Stimulated activated CD8-positive, alpha-beta memory T cell treated with anti-CD3 and anti-CD28 coated beads, Interleukin-7, amount 100 ng/mL, for 4 hours (primary cell): ENCODE results near the gene BPIFB3.

Source experiments
- DNase-seq, 2 donors: peaks; one replicate each; pipeline ENCODE4 v3.0.0-alpha.2; 2020; ENCODE audit warnings: low read depth in 2 of 2

Gene BPIFB3

DNA sequence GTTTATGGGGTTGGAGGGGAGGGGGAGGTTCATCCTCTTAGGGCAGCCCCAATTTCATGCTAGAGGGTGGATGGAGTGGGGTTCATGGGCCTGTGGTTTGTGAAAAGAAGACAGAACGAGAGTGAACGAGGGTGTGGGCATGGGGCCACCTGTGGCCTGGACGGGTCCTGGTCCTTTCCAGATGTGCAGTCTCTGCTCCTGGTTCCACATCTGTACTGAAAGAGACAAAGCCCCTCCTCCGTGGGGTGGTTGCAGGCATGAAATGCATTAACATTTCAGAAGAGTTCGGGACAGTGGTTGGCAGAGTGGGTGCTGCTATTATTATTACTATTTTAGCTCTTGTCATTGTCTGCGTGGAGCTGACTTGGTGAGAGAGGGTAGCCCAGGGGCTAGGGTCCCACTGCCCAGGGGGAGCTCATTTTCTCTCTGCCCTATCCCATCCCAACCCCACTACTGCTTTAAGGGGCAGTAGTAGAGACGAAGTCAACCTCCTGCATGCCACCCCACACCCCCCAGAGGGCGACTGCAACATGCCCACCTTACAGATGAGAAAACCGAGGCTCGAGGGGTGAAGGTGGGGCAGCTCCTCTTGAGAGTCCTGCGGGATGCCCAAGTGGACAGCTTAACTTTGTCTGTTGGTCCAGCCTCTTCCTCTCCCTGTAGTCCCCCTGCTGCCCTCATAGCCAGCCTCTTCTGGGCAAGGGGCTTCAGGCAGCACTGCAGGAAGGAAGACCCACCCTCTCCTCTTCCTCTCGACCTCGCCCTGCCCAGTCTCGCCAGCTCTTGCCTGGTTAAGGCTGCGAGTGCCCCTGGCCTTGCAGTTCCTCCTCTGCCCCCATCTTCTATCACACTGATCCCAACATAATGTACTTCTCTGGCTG lies 37.8 kb upstream of the BPIFB3 start:
- DNase-seq: no peak

DNA sequence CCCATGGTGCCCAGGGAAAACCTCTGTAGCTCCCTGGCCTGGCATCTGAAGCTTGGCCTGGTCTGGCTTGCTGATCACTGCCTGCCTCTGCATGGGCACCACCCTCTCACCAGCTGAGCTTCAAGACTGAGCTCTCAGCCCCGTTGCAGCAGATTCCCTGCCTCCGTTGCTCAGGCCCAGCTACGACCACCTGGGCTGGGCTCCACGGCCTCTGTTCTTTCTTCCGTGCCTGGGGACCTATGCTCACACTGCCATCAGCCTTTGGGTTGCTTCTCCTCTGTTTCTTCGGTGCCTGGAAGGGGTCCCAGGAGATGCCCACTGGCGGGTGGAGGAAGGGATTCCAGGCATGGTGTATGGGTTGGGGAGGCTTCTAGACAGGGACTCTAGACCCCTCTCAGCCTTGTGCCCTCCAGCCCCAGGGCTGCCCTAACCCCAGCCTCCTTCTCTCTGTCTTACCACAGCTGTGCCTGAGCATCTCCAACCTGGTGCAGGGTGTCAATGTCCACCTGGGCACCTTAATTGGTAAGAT lies 37.1 kb upstream of the BPIFB3 start:
- no peak for DNase-seq

DNA sequence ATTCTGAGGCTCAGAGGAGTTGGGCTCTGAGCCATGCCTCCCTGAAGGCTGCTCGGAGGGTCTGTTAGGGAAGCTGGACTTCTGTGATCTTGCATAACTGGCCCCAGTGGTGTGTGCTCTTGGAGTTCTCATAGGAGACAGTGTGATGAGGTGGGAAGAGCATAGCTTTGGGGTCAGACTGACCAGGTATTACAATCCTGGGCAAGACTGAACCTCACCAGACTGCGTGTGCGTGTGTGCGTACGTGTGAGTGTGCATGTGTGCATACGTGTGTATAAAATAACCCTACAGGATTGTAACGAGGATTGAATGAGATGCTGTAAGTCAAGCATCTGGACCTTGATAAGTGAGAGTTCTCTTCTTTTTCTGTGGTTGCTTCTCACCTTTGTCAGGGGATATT lies 36.2 kb upstream of the BPIFB3 start:
- DNase-seq: no peak

DNA sequence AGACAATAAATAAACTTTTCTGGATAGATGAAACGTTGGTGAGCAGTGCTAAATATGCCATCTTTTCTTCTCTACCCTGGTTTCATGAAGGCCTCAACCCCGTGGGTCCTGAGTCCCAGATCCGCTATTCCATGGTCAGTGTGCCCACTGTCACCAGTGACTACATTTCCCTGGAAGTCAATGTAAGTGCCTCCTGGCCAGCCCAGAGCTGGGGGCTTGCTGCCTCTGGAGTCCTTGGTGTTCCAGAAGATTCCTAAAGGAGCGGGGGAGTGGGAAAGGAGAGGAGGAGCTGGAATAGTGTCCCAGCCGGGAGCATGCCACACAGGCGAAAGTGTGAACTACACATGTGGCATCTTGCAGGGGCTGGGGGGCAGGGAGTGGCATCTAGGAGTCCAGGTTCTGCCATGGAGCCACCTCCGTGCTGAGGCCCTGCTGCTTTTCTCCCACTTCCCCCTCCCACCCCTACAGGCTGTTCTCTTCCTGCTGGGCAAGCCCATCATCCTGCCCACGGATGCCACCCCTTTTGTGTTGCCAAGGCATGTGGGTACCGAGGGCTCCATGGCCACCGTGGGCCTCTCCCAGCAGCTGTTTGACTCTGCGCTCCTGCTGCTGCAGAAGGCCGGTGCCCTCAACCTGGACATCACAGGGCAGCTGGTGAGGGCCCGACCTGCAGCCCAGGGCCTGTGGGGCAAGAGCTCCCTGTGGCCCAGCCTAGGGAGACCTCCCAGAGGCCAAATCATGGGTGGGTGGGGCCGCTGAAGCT lies 35.4 kb upstream of the BPIFB3 start:
- no peak for DNase-seq

DNA sequence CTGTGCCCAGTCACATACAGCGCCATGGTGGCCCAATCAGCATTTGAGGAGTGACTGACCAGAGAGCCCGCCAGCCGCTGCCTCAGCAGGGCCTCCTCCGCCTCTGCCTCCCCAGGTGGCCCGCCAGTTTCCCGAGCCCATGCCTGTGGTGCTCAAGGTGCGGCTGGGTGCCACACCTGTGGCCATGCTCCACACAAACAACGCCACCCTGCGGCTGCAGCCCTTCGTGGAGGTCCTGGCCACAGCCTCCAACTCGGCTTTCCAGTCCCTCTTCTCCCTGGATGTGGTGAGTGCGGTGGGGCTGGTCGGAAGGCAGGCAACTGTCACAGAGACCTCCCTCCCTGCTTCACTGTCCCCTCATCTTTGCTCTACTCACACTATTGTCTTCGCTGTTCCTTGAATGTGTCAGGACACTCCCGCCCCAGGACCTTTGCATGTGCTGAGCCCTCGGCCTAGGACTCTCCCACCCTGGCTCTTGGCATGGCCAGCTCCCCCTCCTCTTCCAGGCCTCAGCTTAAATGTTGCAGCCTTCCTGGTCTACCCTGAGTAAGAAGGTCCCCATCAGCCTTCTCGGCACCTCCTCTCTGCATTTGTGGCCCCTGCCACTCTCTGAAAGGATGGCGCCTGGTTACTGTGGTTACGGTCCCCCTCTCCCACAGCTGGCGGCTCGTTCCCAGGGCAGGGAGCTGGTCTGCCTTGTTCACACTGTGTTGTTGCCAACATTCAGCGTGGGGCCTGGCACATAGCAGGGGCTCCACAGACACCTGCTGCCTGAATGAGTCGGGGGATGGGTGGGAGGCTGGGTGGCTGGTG lies 34.0 kb upstream of the BPIFB3 start:
- DNase-seq: no peak

DNA sequence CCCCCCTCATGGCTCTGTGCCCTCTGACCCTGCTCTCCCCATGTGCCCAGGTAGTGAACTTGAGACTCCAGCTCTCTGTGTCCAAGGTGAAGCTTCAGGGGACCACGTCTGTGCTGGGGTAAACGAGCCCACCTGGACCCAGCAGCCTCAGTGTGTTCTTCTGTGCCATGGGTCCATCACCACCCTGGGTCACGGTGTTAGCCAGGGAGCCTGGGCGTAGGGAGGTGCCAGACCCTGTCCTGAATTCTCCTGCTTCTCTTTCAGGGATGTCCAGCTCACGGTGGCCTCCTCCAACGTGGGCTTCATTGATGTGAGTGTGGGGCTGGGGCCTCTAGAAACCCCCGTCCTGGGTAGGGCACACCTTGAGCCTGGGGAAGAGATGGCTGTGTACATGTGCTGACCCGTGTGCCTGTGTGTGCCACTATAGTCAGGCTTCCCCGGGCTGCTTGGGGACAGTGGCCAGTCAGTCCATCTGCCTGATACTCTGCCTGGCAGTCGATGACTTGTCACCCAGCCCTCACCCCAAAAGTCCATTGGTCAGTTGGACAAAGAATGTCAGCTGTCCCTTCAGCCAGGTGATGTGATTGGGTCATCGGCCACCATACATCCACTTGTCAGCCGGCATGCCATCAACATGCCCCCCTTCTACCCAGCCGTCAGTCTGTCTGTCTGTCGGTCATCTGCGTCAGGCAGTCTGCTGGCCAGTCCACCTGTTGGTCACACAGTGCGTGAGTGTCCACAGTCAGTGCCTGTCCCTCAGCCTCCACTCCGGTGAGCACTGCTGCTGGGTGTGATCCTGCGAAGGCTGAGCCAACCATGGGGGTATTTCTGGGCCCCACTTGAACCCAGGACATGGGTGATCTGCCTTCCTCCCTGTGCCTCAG lies 33.2 kb upstream of the BPIFB3 start:
- DNase-seq: no peak

DNA sequence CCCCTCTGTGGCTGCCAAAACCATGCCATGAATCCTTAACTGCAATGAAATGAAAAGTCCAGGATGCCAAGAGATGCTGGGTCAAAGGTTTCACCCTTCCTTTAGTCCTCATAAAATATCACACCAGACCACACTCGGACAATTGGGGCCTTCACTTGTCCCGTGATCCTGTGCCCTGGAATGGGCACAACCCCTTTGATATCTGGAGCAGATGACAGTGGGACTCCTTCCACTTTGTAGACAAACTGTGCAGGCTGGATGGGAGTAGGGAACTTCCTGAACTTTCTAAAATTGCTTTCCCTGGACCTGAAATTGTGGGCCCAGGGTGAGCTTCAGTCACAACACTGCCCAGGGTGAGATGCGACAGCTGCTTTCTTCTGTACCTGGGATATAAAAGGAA lies 31.8 kb upstream of the BPIFB3 start:
- no peak for DNase-seq

DNA sequence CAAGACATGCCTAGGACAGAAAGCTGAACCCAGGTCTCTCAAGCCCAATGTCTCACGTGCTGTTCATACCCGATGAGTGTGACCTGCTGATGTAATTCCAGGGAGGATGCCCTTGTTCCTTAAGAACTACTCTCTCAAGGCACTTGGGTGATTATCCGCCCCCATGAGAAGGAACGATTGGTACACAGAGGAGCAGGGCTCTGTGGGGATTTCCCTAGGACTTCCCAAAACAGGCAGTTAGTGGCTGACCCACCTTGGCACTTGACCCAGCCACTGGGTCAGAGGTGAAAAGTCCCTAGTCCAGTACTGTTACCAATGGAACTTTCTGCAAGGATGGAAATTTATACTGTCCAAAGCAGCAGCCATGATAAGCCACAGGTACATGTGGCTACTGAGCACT lies 31.4 kb upstream of the BPIFB3 start:
- DNase-seq: no peak

DNA sequence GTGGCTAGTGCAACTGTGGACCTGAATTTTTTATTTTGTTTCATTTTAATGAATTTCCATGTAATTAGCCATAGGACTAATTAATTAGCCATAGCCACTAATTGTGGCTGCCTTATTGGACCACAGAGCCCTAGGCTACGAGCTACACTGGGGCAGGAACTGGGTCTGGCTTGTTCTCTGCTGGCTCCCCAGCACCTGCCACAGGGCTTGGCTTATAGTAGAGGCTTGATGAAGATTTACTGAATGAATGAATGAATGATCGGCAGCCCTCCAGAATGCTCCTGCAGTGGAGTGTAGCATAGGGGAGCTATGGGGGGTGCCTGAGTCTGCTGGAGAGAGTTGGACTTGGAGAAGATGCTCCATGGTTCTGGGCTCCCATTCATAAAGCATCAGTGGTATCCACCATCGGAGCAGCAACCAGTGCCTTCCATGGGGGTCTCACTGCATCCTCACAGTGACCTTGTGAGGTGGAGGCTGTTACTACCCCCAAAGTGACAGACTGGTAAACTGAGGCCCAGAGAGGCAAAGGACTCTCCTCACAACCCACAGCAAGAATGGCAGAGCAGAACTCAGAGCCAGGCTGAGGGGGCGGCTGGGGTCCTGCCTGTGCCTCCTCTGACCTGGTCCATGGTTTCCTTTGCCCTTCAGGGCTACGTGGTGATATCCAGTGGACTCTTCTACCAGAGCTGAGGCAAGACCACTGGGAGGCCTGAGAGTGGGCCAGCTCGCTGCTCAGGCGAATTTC lies 30.8 kb upstream of the BPIFB3 start:
- no peak for DNase-seq

DNA sequence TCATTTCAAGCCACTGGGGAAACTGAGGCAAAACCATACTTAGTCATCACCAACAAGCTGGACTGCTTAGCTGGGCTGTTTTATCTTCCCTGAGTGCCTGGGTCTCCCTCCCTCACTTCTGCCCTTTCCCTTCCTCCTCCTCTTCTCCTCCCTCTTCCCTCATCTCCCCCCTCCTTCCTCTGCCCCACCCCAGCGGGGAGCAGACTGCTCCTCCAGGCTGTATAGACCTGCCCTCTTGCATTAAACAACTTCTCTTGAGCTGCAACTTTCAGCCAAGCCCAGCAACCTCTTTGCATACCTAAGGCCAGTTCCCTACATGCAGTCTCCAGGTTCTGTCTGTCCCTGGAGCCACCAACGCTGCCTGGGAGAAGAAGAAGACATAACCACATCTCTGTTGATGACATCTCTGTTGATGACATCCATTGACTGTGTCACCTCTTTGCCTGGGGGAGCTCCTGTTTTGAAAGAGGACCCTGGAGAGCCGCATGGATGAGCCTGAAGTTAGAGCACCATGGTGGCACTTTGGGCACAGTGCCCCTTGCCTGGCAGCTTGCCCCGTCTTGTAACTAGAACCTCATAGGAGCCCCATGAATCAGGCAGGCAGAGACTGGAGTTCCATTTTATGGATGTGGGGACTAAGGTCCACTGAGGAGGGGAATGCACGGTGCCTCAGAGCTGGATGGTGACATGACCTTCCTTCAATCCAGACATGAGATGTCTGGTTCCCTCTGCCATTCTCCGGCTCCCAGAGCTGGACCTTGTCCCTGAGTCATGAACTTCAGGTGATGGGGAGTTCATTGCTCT lies 30.1 kb upstream of the BPIFB3 start:
- no peak for DNase-seq

DNA sequence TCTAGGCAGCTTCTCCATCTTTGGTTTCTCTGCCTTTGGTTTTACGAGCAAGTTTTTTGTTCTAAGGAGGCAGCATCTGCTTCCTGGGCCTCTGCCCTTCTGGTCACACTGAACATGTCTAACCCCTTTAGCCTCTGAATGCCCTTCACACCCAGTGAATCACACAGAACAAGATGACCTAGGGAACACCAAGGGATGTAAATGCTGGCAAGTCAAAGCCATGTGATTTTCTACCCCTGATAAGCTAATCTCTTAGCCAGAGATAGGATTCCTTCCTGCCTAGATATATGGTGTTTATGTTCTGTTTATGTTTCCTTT lies 29.5 kb upstream of the BPIFB3 start:
- no peak for DNase-seq

DNA sequence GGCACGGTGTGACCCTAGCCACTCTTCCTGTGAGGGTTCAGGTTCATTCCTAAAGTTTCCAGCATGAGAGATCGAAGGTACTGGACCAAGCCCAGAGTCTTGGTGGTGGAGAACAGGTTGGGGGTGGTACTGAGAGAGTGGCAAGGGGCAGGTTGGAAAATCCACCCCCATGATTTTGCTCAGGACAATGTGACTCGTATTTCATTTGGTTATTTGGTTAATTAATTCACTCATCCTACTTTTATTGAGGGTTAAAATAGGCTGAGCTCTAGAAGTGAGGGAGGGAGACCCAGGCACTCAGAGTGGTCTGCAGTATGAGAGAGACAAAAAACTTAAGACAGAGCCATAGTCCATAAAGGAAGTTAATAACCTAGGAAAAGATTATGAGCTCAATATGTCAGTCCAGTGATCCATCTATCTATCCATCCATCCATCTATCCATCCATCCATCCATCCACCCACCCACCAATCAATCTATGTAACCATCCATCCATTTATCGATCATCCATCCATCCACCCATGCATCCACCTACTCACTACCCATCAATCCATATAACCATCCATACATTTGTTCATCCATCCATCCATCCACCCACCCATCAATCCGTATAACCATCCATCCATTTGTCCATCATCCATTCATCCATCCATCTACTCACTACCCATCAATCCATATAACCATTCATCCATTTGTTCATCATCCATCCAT lies 28.9 kb upstream of the BPIFB3 start:
- no peak for DNase-seq

DNA sequence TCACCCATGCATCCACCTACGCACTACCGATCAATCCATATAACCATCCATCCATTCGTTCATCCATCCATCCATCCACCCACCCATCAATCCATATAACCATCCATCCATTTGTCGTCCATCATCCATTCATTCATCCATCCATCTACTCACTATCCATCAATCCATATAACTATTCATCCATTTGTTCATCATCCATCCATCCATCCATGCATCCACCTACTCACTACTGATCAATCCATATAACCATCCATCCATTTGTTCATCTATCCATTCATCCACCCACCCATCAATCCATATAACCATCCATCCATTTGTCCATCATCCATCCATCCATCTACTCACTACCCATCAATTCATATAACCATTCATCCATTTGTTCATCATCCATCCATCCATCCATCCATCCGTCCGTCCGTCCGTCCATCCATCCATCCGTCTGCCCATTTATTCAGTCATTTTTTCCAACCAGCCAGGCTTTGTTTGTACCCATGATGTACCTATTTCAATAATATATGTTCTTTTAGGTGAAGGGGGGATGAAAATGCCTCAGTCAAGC lies 28.3 kb upstream of the BPIFB3 start:
- no peak for DNase-seq

DNA sequence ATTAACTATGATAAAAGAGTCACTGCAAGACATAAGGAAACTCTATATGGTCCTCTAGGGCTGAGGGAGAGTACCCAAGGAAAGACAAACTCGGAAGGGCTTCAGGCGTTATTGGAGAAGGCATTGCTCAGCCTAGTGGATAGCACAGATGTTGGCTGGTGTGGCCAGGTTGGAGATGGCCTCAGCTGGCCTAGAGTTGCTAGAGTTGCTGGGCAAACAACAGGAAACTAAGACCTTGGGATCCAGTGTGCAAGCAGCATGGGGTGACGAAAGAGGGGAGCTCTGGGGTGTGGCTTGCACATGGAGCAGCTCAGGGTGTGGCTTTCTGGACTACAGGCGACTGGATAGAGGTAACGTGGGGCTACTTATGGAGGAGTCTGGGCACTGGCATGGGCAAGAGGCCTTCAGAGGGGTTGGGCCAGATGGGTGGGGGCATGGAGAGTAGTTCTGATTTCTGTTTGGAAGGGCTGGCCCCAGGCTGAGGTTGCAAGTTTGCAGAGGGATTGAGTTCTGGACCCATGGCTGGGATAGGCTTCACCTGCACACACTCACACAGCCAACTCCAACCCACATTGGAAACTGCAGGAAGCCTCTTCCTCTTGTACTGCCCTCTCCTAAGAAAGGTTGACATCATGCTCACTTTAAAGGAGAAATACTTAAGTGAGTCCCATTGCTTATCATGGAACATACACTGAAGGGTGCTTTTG lies 27.5 kb upstream of the BPIFB3 start:
- DNase-seq: no peak

DNA sequence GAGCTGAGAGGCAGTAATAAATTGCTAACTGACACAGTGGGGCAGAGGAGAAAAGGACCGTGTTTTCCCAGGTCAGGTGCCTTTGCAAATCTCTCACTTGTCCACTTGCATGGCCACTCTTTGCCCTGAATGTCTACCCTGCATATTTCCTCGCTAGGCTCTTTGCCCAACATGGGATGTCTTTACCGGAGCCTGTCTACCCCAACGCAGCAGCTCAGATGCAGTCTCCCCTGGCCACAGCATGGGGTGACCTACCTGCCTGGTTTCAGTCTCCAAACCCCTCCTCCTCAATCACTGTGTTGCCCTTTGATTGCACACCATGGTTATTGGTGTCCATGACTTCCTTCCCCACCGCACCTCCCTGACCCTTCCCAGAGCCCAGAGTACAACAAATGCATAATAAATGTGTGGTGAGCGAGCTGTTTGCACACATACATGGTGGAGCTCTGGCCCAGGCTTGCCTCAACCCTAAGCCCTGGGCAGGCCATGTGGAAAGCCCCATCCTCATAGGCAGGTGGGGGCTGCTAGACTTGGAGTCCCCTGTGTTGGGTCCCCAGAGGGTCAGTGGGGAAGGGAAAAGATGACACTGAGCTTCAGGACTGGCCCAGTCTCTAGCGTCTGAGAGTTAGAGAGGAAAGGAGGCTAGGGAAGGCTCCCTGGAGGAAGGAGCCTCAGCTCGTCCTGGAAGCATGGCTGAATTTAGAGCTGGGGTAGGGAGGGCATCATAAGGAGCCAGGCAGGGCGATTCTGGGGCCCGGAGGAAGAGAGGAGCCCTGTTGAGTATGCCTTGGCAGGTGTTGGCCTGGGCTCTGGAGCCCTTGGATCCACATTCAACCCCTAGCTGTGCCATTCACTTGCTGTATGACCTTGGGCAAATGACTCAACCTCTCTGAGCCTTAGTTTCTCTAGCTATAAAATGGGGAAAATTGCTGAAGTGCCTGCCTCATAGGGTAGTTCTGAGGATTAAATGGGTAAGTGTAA lies 26.6 kb upstream of the BPIFB3 start:
- no peak for DNase-seq

DNA sequence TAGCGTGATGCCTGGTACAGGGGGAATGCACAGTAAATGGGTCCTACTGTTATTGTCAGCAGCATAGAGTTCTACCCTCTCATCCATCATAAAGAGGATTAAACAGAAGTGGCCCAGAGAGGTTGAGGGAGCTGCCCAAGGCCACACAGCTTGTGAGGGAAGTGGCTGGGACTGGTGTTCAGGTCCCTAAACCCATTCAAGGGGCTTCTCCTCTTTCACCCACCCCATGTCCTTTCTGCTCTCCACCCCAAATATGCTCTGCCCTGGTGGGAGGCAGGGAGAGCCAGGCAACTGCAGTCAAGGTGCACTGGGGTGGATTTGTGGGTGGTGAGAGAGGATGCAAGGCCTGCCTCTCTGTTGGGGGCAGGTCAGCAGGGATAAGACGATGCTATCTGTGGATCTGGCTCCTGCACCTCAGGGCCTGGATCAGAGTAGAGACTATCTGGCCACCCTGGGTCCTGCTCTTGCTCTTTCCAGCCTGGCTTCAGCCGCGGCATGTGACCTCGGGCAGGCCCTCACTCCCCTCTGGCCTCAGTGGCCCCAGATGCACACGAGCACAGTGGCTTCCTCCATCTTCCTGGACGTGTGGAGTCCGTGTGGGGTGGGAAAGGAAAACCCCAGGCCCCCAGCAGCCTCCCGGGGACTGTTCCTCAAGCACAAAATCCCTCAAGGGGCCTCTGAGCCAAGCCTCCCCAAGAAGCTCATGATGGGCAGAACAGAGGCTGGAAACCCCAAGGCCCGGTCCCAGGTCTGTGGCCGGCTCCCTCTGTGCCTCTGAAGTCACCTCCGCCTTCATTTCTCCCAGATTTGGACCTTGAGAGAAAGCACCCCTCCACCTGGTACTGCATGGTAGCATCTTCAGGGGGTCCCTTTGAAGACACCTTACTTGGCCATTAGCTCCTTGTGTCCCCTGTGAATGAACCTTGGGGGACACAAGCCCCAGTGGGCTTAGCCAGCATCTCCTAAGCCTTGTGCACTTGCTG lies 25.6 kb upstream of the BPIFB3 start:
- no peak for DNase-seq
